HG03139 (cell line): Measurements from ENCODE around the gene SLC35F2.

Source experiments
- ATAC-seq: cut with Tn5 transposase; IDR thresholded peaks from one replicate; pipeline ENCODE4 v1.9.1; 2021; ENCODE audit not compliant: unreplicated experiment

SLC35F2 gene

DNA sequence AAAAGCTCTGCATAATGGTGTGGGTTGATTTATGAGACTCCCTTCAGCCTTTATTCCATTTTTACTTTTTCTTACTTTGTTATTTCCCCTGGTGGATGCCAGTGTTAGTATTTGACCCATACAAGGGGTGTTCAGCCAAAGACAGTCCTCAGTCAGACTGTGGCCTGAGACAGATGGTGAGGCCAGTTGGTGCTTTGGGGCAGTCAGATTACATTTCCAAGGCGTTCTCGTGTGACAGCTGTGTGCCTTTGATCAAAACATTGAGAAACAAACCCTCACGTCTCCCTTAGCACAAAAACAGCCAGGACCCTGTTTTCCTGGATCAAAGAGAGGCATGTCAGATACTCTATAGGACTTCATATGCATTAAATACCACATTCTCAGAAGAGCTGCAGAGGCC lies 115.4 kb downstream of the SLC35F2 start:
- ATAC-seq = no peak

DNA sequence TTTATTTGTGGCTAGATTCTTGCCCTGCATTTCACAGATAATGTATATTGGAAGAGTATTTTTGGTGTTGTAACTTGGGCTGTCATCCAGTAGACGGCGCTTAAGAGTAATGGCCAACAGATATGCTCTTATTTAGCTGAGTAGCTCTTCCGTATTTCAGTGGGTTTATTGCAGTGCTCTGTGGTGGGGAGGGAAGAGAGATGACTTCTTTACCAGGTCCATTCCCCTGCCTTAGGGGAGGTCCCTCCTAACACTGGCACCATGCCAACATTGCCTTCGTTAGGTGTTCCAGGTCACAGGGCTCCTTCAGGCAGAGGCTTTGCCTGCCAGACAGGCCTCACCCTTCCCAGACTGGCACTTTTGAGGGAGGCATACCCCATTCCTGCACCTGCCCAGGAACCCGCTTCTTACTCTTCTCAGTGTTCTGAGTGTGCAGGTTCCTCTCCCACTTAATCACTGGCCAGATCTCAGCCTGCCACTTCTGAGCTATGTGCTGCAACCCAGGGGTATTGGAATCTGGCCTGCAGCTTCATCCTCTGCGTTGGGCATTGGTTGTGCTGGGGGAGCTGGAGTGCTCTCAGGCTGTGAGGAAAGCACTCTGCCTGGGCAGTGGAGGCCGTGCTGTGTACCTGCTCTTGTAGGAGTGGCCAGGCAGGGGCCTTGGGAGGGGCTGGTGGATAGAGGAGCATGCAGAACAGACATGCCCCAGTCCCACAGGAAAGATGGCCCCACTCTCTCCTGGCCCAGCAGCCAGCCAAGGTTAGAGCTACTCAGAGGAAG lies 117.4 kb downstream of the SLC35F2 start:
- ATAC-seq = peak; percentile 82
